HepG2 (cell line): ENCODE data around the gene SCGB1D4. TPM values are rescaled to one million over a fixed set of nuclear protein-coding genes. Genes with fewer than 3 reads are reported as not detected.

Experiments used
- ATAC-seq: fragments of 200-7000 bp; cut with Tn5 transposase; 3 replicates; pipeline ENCODE4 v1.9.1; 2020; ENCODE audit warnings: mild to moderate bottlenecking, moderate library complexity
- BruUV-seq: library from RNA; stranded (reverse); fragments of 400-500 nt; replicated peaks from 2 replicates; lab custom pipeline; 2021; lab: Mats Ljungman, UMichigan
- CTCF ChIA-PET: fragments of 300-600 bp; formaldehyde crosslinking; extraction: SDS; loops from one replicate; lab custom pipeline; 2021; ENCODE audit warnings: low total read pairs, inconsistent platforms, low intra/inter-chr PET ratio; lab: Yijun Ruan, JAX
- POLR2A ChIA-PET: fragments of 350-600 bp; sonication (Branson Sonifier 250); formaldehyde crosslinking; loops from one replicate; lab custom pipeline; 2020; ENCODE audit warnings: antibody characterized with exemption, inconsistent platforms; lab: Yijun Ruan, JAX
- DNase-seq: peaks from one replicate; pipeline ENCODE4 v3.0.0-alpha.2; 2015; ENCODE audit warnings: low spot score
- FAIRE-seq: peaks from 3 replicates; lab custom pipeline; 2011; peaks lifted over from hg19 to GRCh38; lab: Jason Lieb, UNC
- H2AFZ ChIP-seq: one replicate; pipeline ENCODE4 v1.6.1; 2011; ENCODE audit warnings: low read length, inconsistent platforms
- H3K27ac ChIP-seq: fragments of 300-600 bp; 3 replicates; pipeline ENCODE4 v1.8.0; 2011; ENCODE audit warnings: mixed run types, mild to moderate bottlenecking, mixed read lengths, low read length, inconsistent platforms; ENCODE audit not compliant: insufficient read depth; ENCODE audit errors: extremely low read length
- H3K27me3 ChIP-seq, 2 experiments: fragments of 200-600 bp in 1 of 2; 2 replicates in 1 of 2; 3 replicates in 1 of 2; pipeline versions ENCODE4 v1.6.0 to v1.8.0; 2011; ENCODE audit warnings: low read length in 2 of 2, mild to moderate bottlenecking in 2 of 2, moderate library complexity in 2 of 2, inconsistent platforms in 1 of 2; ENCODE audit not compliant: insufficient read depth in 2 of 2, control insufficient read depth in 1 of 2
- H3K36me3 ChIP-seq, 2 experiments: fragments of 200-600 bp in 1 of 2; replicated peaks in 1 of 2; 2 replicates in 1 of 2; 3 replicates in 1 of 2; pipeline versions ENCODE4 v1.5.1 to v1.8.0; 2011; ENCODE audit warnings: low read length in 2 of 2, inconsistent platforms in 1 of 2; ENCODE audit not compliant: insufficient read depth in 2 of 2, control insufficient read depth in 1 of 2
- H3K4me1 ChIP-seq: 2 replicates; pipeline ENCODE4 v1.5.1; 2012; ENCODE audit warnings: low read length, inconsistent platforms; ENCODE audit not compliant: insufficient read depth
- H3K4me2 ChIP-seq: 2 replicates; pipeline ENCODE4 v1.6.0; 2011; ENCODE audit warnings: low read depth, low read length, inconsistent platforms
- H3K4me3 ChIP-seq, 3 experiments: fragments of 200-600 bp in 1 of 3; sonication (generic), shearing (Covaris generic) in 1 of 3; replicated peaks in 1 of 3; 2 replicates each; pipeline ENCODE4 v1.5.1; 2011 to 2016; ENCODE audit warnings: low read length in 3 of 3, inconsistent platforms in 2 of 3, low read depth in 2 of 3, mild to moderate bottlenecking in 2 of 3, control low read depth in 1 of 3, mixed read lengths in 1 of 3; ENCODE audit not compliant: insufficient read depth in 1 of 3
- H3K79me2 ChIP-seq: one replicate; pipeline ENCODE4 v1.6.1; 2011; ENCODE audit warnings: low read length, inconsistent platforms; ENCODE audit not compliant: insufficient read depth
- H3K9ac ChIP-seq: 2 replicates; pipeline ENCODE4 v1.6.0; 2011; ENCODE audit warnings: mild to moderate bottlenecking, low read depth, low read length, inconsistent platforms; ENCODE audit not compliant: insufficient read depth
- H3K9me3 ChIP-seq: 2 replicates; pipeline ENCODE4 v1.5.1; 2012; ENCODE audit warnings: mild to moderate bottlenecking, low read length
- H4K20me1 ChIP-seq: 2 replicates; pipeline ENCODE4 v1.6.0; 2011; ENCODE audit warnings: inconsistent platforms, mild to moderate bottlenecking, low read length, moderate library complexity; ENCODE audit not compliant: insufficient read depth
- ASH2L ChIP-seq: fragments of 300-600, 200-600 bp; sonication (generic); IDR thresholded peaks from 2 replicates; pipeline ENCODE4 v1.7.0; 2017; ENCODE audit warnings: low read depth, mild to moderate bottlenecking, moderate library complexity, mixed read lengths, low read length; ENCODE audit not compliant: insufficient read length
- BCLAF1 ChIP-seq: fragments of 450-650 bp; IDR thresholded peaks from 2 replicates; pipeline ENCODE4 v1.6.1; 2017; ENCODE audit warnings: mild to moderate bottlenecking
- ETV6 ChIP-seq: sonication (generic); formaldehyde crosslinking; conservative IDR thresholded peaks from 2 replicates; pipeline ENCODE4 v1.4.0; 2020; ENCODE audit warnings: missing genetic modification reagents
- HOXD1 ChIP-seq: sonication (generic); formaldehyde crosslinking; IDR thresholded peaks from 2 replicates; pipeline ENCODE4 v1.5.0; 2020; ENCODE audit warnings: missing genetic modification reagents
- JUND ChIP-seq: sonication (generic); formaldehyde crosslinking; IDR thresholded peaks from 2 replicates; pipeline ENCODE4 v1.8.0; 2022; ENCODE audit warnings: mild to moderate bottlenecking, missing genetic modification reagents
- REXO4 ChIP-seq: sonication (generic); formaldehyde crosslinking; IDR thresholded peaks from 2 replicates; pipeline ENCODE4 v1.8.0; 2022; ENCODE audit warnings: missing genetic modification reagents, mild to moderate bottlenecking, borderline replicate concordance
- TRIM22 ChIP-seq: fragments of 450-650 bp; IDR thresholded peaks from 2 replicates; pipeline ENCODE4 v1.6.1; 2017
- U2AF2 ChIP-seq: fragments of 200-400 bp; formaldehyde crosslinking; IDR thresholded peaks from 2 replicates; pipeline ENCODE4 v1.6.1; 2017; ENCODE audit warnings: low read depth, mild to moderate bottlenecking, low read length
- ZBTB4 ChIP-seq: sonication (generic); formaldehyde crosslinking; IDR thresholded peaks from 2 replicates; pipeline ENCODE4 v1.4.0; 2020; ENCODE audit warnings: missing genetic modification reagents, mild to moderate bottlenecking, borderline replicate concordance
- ZNF180 ChIP-seq: sonication (generic); formaldehyde crosslinking; IDR thresholded peaks from 2 replicates; pipeline ENCODE4 v1.4.0; 2020; ENCODE audit warnings: low read depth, missing genetic modification reagents, borderline replicate concordance
- ZNF329 ChIP-seq: sonication (generic); formaldehyde crosslinking; IDR thresholded peaks from 2 replicates; pipeline ENCODE4 v1.9.0; 2021; ENCODE audit warnings: low read depth, mild to moderate bottlenecking, missing genetic modification reagents
- ZXDC ChIP-seq: sonication (generic); formaldehyde crosslinking; IDR thresholded peaks from 2 replicates; pipeline ENCODE4 v1.5.0; 2020; ENCODE audit warnings: mild to moderate bottlenecking, missing genetic modification reagents
- WGBS: methylation state at CpG from one replicate; pipeline ENCODE4 v1.1.6; 2017; ENCODE audit warnings: low lambda C conversion rate; 5-methylcytosine and 5-hydroxymethylcytosine counted together
- in situ Hi-C: cut with HindIII; loops from 2 replicates; pipeline ENCODE4 v1.10.0; 2017; ENCODE audit warnings: low pct_unique_long_range_greater_than_20kb; ENCODE audit not compliant: extremely low pct_ligation_motif_present
- intact Hi-C: fragments of 100-400 bp; cut with micrococcal nuclease; formaldehyde crosslinking; loops from one replicate; pipeline ENCODE4 v1.10.0; 2022; ENCODE audit not compliant: unreplicated experiment
- polyA plus RNA-seq, 8 experiments: library from polyadenylated mRNA; depleted of rRNA in 3 of 8; stranded (reverse) in 7 of 8; unstranded in 1 of 8; fragments of >200 nt; fragmentation: Illumina TruSeq in 4 of 8; extraction: Trizol in 4 of 8; gene quantifications; 2 replicates each; pipeline versions ENCODE4 v1.2.1 to v1.2.3, GENCODE V29; 2011 to 2016; ENCODE audit warnings: low read depth in 4 of 8, missing spikeins in 1 of 8, mixed read lengths in 1 of 8; ENCODE audit not compliant: insufficient read depth in 1 of 8
- total RNA-seq, 5 experiments: library from RNA; depleted of rRNA; stranded (reverse); fragments of >200 nt; fragmentation: Illumina TruSeq; extraction: Trizol; gene quantifications; 2 replicates each; pipeline ENCODE4 v1.2.3, GENCODE V29; 2016; ENCODE audit warnings: low read depth in 1 of 5

Gene SCGB1D4
- total and polyA plus RNA-seq, 2 of the 13 experiments (the other 11 are each of a cell fraction or from before 2014, with no cell fraction given): not detected

GRCh38 chr11:62253999-62254542 lies 44.8 kb downstream of the SCGB1D4 start:
- in situ Hi-C loops (no loop called here), intact Hi-C loops (no loop called here)
- Histone ChIP-seq H3K79me2 (no peaks in the 10 kb centered on the region), H3K36me3 (no peaks in the 10 kb centered on the region), H2AFZ (no peak overlapping the region), H3K9me3 (peaks cover 44% of the 10 kb centered on the region), H3K9ac (no peak overlapping the region), H3K4me3 (no peak overlapping the region), H3K27ac (no peak overlapping the region), H3K4me2 (no peak overlapping the region), H3K27me3 (no peaks in the 10 kb centered on the region), H3K4me1 (peaks cover 25% of the 10 kb centered on the region), H4K20me1 (no peaks in the 10 kb centered on the region)
- BruUV-seq: no TSS peak
- POLR2A ChIA-PET: no interaction called here
- CTCF ChIA-PET: no interaction called here
- TF ChIP-seq U2AF2 (no peak), REXO4 (CRISPR knock-in tag) (no peak), TRIM22 (no peak), ETV6 (no peak), HOXD1 (CRISPR knock-in tag) (no peak), ZBTB4 (no peak), ASH2L (no peak), ZNF180 (CRISPR knock-in tag) (no peak), JUND (no peak), BCLAF1 (no peak), ZNF329 (no peak), ZXDC (CRISPR knock-in tag) (no peak)
- FAIRE-seq (no peak), DNase-seq (no peak), ATAC-seq (no peak)
- WGBS: 40% methylated on average over 3 of the region's 3 CpGs
